Stimulated activated CD4-positive, alpha-beta T cell treated with anti-CD3 and anti-CD28 coated beads, Interleukin-4, amount 100 ng/mL, for 4 hours (primary cell): Measurements from ENCODE around the gene DAND5.

Source experiments
- DNase-seq, 2 experiments: peaks; one replicate each; pipeline ENCODE4 v3.0.0-alpha.2; 2020

The DAND5 gene

DNA sequence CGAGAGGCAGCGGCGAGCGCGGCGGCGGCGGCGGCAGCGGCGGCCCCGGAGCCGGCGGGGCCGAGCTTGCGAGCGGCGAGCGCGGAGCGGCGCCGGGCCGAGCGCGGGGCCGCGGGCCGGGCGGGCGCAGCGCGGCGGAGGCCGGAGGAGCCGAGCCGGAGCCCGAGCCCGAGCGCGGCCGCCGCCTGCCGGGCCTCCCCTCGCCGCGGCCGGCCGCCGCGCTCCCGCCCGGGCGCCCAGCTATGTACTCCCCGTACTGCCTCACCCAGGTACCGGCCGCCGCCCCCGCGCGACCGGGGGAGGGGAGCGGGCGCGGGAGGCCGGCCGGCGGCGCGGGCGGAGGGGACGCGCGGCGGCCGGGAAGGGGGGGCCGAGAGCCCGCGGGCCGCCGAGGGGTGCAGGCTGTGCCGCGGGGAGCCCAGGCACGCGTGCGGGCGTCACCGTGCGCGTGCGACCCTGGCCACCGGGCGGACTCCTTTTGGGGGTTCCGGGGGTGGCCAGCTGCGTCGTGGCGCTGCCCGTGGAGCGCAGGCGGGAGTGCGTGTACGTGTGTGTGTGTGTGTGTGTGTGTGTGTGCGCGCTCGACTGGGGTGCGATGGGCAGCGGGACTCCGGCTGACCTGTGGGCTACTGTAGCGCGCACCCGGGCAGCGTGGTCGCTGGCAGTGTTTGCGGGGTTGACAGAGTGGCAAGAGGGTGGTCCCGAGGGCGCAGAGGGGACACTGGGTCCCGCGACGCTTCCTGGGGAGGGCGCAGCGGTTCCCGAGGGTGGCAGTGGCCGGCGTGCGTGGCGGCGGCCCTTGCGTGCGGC, 26.4 kb downstream of the DAND5 start:
- DNase-seq = no peak

DNA sequence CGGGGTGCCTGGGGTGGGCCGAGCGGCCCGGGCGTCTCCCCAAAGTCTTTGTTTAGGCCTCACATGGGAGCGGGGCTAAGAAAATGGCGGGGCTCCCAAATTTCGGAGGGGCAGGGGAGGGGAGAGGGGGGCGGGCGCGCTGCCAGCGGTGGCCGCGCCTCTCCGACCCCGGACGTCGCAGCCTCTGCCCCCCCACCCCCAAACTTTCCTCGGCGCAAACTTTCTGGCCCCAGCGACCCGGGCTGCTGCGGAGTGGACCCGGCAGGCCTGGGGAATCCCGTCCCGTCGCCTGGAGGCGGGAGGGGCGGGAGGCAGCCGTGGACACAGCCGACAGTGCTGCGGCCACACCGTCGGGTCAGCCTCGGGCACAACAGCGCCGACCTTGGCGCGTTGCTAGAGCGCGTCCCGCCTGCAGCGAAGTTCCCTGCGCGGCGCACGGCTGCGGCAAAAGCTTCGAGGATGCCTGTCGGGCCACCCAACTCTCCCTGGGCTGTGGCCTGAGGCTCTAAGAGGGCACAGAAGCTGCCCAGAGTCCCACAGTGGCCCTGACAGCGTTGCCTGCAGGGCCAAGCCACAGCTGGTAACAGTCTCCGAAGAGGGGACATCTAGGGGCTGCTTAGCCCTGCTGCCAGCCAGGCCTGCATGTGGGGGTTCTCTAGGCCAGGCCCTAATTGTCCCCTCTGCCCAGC, 27.2 kb downstream of the DAND5 start:
- no peak for DNase-seq

DNA sequence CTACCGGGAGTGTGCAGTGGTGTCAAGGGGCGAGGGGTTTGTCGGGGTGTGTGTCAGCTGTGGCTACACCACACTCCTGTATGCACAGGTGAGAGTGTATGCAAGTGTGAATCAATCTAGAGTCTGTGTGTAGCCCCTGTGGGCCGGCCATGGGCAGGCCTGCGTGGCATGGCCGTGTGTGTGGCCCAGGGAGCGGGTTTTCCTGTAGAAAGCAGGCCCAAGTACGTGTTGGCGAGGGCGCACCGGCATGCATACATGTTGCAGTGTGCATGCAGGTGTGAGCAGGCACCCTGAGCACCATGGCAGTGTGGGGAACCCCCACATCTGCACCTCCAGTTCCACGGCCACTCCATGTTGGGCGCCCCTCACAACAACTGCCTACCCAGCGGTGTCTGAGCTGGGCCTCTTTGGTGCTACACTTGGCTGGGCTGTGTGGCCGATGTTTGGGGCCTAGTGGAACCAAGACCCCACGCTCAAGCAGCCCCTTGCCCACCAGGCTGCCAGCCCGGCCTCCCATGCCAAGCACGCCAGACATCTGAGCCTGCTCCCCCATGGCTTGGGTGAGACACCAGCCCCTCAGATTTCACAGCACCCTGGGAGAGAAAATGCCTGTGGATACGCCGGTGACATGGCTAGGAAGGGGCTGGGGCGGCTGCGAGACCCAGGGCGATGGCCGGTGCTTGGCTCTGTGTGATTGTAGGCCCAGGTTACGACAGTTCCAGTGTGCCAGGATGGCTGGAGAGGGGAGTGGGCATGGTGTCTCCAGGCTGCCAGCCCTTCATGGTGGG, 28.0 kb downstream of the DAND5 start:
- no peak for DNase-seq

DNA sequence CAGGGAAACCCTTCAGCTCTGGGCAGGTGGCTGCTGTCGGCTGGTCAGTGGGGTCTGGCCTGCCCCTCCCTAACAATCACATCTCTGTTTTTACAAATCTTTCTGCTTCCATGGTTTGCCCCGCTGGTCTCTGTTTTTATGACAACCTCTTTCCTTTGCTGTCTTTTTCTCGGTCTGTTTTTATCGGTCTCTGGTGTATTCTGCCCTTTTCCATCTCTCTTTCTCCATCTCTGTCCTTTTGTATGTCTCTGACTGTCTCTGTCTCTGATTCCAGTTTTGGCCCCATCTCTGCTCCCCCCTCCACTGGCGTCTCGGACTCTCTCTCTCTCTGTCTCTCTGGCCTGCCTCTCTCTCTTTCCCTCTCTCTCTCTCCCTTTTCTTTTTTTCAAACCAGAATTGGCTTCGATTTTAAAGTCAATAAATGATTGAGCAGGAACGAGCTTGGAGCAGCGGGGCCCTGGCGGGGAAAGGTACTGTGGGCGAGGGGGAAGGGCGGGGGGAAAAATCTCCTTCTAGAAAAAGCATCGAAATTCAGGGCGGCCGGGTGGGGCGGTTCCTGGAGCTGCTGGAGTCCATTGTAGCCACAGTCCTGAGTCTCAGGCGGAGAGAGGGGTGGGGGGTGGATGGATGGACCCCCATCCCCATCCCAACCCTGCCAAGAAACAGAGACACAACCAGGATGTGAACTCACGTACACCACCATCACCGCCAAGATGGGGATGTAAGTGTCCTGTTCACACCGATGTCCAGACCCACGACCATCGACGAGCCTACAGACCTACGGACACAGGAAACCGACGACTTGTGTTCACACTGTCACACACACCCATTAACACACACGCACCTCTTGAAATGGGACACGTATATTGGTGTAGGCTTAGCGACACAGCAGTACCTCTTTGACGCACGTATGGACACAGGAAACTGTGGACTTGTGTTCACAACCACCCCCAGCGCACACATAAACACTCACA, 28.9 kb downstream of the DAND5 start:
- no peak for DNase-seq

DNA sequence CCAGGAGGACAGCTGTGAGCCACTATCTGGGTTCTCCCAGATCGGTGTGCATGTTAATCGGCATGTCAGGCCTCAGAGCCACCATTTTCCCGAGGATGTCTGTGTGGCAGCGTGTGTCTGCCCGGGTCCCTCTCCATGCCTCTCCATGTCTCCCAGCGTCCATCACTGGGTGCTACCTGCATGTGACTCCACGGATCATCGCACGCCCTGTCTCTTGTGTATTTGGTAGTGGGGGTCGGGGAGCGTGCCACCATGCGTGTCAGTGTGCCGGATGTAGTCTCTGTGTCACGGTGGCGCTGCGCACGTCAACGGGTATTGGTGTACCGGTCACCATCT, 31.8 kb downstream of the DAND5 start:
- DNase-seq = no peak

DNA sequence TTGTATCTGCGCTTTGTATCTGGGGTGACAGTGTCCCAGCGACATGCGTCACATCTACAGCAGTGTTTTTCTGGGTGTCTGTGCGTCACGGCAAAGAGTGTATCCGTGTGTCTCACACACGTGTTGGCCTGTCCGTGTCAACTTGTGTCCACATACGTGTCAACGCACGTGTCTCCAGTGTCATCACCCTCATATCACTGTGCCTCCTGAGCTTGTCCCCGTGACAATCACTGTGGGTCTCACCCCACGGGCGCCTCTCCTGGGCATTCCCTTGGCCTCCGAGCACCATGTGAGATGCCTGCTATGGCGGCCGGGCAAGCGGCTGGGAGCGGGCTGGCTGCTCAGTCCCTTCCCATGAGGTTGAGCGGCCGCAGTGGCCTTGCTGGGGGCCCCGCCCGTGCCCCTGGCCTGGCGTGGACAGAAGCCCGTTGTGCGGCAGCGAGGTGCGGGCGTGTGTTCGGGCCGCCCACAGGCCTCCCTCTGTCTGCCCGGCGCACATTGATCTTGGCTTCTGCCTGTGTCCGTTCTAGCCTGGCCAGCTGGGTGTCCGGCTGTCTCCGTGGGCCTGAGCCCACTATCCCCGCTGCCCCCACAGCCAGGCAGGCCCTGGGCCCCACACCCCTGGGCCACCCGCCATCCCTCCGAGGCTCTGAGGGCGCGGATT, 32.3 kb downstream of the DAND5 start:
- no peak for DNase-seq

DNA sequence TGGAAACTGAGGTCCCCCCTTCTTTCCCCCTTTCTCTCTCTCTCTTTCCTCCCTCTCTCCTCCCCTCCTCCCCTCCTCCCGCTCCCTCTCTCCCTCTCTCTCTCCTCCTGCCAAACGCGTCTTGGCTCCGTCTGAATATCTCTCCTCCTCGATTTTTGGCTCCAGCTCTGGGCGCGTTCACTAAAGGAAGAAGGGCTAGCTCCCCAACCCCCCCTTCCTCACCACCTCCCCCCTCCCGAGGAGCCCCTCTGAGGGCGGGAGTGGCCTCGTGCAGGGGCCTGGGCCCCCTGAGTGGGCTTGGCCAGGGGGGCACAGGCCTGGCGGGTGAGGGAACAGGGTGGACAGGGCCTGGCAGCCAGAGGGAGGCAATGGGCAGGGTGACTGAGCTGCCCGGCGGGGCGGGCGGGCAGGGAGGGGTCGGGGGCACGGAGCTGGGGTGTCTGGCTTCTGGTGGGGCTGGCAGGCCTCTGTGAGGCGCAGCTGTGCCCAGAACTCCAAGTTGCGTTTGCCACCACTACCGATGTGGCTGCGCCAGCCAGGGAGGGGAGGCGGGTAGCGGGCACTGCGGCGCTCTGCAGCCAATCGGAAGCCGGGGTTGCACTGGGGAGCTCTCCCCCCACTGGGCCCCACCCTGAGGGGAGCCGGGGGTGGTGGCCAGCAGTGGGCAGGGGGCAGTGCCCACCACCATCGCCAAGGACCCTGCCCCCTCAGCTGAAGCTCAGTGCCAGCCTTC, 33.0 kb downstream of the DAND5 start:
- no peak for DNase-seq

DNA sequence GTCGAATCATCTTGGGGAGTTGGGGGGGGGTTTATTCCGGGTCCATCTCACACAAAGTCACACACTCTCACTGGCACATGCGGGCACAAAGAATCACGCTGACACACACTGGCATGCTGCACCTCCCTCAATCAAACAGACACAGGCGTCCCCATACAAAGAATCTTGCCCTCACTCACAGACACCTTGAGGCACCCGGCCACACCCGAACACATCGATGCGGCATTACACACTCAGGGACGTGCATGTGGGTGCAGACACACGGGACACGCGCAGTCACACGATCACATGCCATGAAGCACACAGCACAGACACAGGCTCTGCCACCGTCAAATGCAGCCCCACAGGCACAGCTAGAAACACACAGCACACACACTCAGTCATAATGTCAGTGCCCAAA, 33.7 kb downstream of the DAND5 start:
- DNase-seq = no peak

DNA sequence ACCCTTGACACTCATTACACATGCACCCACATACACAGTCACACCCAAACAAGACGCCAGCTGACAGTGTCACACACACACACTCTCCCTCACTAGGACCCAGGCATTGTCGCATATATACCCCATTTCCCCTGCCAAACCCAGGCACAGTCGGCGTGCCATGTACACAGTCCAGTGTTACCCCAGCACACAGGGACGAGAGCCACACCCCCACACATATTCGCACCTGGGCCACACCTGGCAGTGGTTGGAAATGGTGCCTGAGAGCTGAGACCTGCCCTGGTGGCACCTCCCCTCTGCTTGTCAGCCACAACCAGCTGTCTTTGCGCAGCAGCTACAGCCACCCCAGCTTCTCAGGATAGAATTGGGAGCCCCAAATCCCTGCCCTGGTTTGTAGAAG, 34.9 kb downstream of the DAND5 start:
- no peak for DNase-seq

DNA sequence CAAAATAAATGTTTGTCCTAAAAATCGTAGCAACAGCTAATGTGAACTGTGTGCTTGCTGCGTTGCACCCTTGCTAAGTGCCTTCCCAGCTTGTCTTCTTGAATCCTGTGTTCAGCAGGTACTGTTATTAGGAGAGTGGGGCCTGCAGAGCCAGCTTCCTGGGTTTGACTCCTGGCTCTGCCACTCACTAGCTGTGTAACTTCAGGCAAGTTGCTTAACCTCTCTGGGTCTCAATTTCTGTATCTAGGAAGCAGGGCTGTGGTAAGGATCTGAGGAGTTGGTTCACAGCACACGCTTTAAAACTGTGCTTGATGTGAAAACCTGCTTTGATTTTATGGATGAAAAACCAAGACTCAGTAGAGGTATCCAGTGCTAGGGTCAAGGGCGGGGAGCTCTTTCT, 35.9 kb downstream of the DAND5 start:
- DNase-seq = no peak

DNA sequence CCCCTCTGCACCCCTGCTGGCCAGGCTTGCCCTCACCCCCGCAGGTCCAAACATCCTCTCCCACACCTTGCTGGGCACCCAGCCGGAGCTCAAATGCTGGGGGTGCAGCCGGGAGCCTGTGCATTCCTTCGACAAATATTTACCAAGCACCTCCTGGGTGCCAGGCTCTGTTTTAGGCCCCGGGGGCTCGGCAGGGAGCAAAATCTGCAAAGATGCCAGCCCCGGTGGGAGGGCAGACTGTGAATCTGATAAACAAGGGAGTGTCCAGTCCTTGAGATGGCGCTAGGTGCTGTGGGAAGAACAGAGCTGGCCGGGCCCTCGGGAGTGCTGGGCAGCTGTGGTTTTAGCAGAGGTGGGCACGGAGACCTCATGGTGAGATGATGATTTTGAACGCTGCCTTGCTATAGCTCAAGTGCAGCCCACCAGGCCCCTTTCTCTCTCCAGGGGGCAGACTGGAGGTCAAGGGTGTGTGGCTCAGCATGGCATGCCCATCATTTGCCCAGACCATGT, 36.5 kb downstream of the DAND5 start:
- no peak for DNase-seq

DNA sequence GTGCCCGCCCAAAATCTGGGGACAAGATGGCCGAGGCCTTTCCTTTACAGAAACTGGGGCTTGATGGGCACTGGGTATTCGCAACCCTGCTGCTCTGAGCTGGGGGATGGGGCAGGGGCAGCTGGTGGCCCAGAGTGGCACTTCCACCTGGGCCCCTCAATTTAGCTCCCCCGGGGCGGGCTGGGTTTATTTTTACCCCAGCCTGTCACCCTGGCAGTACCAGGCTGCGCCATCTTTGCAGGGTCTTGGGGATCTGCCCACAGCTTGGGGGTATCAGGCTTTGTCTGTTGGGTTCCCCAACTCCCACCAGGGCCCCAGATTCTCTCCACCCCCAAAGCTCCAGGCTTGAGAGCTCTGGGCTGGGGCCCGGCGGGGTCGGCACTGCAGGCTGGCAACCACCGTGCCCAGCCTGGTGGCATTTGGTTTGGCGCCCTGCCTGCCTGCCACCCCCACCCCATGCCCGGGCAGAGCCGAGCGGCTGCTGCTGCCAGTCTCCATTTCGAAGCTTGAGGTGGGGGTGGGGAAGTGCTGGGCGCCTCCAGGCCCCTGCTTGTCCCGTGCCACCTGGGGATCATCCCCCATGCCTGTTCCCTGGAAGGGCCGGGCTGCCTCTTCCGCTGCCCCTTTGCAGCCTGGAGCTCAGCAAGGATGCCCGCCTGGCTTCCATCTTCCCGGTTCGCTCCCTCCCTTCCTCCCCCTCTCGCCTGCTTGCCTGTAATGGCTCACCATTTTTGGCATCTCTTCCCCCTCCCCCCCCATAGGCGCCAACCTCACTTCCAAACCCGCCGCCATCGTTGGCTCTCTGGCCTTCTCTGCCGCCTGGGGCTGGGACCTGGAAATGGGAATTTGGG, 37.3 kb downstream of the DAND5 start:
- no peak for DNase-seq

DNA sequence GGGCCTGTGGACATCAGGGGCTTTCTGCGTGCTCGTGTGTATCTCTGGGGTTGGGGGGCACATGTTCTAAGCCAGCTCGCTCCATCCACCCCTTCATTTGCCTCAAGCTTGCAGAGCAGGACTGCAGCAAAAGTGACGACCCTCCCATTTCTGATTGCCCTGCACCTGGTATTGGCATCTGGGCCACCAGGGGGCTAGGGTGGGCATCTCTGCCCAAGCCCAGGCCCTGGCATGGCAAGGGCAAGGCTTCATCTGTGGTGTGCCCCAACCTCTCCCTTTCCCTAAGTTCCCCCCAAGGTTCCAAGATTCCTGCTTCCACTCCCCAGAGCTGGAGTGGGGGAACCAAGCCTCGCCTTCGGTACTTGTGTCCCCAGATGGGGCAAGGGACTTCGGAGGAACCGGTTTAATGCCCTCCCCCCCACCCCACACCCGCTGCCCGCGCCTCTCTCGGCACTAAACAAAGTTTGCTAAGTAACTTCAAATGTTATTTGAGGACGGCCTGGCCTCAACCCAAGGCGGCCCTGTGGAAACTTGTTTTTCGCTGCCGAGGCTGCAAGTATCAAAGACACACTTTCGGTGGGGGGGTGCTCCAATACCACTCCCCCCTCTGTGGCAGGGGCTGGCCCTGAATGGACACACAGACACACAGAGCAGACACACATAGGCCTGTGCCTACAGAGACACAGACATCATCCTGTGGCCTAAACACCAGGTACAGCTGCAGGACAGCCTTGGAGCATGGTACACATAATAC, 38.1 kb downstream of the DAND5 start:
- no peak for DNase-seq

DNA sequence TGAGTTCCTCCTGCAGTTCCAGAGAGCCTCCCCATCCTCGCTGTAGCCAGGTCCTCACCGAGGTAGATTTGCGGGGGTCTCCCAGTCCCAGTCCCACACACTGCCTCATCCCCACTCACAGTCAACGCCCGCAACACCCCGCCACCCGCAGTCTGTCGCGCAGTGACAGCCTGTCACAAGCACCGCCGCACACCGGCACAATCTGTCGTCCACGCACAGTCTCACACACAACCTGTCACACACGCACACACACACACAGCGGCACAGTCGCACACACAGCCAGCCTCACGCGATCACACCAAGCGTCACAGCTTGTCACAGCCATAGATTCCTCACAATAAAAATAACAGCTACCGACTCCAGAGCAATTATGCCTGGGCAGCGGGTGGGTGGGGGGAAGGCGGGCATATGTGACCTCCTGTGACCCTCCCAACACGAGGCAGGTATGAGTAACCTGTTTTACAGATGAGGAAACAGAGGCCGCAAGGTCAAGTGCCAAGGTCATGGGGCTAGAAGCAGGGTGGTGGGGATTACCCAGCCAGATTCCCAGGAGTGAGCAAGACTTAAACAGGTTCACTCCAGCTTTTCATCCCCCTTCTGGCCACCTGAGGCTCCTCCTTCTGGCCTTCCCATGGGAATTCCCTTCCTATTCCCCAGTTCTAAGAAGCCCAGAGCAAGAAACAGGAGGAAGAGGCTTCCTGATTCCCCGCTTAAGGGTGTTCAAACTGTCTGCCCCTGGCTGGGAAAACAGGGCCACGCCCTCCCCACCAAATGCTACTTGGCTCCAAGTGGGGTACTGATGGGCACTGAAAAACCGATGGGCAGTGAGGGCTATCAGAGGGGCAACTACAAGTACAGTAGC, 39.8 kb downstream of the DAND5 start:
- DNase-seq = no peak

DNA sequence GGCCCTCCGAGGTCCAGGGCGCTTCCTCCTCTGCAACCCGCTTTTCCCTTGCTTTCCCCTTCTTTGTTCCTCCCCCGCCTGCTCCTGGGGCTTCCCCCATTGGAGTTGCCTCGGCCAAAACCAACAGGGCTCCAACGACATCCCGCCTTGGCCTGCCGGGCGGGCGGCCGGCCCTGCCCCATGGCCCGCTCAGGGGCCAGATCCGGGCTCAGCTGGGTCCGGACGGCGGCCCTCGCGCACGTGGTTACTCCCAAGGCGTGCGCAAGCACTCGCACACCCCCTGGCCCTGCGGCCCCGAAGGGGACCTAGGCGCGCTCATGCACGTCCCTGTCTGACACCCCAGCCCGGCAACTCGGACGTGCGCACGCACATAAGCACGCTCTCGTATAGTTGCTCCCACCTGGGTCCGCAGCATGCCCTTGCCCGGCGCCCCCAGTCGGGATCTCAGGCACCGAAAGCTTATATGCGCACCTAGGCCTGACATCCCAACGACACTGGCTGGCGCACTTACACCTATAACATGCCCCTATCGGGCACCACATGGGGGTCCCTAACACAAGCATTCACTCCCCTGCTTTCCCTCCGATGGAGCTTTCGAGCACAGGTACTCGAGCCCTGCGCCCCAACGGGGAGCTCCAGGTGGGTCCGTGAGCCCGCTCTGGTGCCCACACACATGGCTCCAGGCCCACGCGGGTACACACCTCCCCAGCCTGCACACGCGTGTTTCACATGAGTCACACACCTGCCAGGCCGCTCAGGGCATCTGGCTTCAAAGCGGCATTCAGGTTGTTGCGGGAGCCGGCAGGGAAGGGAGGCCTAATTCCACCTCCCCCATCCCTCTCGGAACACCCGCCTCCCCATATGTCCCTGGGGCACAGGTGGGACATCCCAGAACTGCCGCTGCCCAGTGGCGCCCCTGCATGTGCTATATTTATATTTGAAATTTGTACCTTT, 40.9 kb downstream of the DAND5 start:
- no peak for DNase-seq

DNA sequence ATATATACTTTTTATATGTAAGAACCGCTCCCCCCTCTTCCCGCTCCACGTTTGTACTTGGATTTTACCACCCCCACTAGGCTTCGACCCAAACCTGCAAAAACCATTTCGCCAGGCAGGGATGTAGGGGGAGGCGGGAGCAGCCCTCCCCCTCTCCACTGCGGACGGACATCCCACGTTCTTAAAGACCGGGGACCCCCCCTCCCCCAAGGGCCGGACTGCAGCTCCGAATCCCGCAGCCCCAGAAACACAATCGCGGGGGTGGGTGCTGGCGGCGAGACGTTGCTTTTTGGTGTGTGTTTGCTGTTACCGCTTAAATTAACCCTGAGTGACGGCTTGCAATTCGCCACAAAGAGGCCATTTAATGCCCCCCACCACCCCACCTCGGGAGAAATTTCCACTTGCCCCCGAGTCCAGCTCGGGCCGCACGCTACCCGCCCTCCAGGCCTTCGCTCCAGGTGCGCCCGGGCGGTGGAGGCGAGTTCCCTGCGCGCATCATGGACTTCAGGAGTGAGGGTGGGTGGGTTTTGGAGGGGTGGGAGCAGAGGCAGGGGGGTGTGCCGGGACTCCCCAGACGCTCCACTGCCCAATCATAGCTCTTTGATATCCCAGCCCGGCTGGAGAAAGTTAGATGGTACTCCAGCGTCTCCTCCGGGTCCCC, 41.7 kb downstream of the DAND5 start:
- no peak for DNase-seq
